ENCODE data around the gene SEC22A.

The SEC22A gene

DNA sequence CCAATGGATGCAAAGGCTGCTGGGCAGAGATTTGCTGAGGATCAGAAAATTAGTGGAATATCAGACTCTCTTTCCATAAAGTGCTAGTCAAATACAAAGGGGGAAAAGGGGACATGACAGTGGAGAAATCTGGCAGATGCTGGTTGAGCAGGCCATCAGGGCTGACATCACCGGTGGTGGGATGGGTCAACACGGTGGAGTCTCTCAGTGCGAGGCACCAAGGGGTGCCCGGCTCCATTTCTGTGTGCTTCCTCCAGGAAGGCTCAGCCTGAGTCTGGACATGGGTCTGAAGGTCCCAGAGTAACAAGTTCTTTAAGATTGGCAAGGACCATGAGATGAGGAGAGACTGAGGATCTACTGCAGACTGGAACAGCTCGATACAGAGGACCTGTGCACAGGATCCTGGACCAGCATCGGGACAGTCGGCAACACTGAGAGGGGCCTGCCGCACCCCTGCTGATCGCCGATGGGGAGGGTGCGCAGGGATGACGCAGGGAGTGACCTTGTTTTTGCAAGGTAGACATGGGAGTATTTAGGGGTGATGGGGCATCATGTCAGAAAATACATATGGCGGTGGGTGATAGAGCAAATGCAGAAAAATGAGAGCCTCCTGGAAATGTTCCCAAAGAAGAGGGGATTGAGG lies 92.7 kb downstream of the SEC22A start:
- no peak overlapping the region for H3K4me3 ChIP-seq (replicated peaks; ENCODE audit: low read depth, low read length)
- no peak for DNase-seq (ENCODE audit: extremely low read depth, low read depth)
- TF ChIP-seq, protein P1, sequence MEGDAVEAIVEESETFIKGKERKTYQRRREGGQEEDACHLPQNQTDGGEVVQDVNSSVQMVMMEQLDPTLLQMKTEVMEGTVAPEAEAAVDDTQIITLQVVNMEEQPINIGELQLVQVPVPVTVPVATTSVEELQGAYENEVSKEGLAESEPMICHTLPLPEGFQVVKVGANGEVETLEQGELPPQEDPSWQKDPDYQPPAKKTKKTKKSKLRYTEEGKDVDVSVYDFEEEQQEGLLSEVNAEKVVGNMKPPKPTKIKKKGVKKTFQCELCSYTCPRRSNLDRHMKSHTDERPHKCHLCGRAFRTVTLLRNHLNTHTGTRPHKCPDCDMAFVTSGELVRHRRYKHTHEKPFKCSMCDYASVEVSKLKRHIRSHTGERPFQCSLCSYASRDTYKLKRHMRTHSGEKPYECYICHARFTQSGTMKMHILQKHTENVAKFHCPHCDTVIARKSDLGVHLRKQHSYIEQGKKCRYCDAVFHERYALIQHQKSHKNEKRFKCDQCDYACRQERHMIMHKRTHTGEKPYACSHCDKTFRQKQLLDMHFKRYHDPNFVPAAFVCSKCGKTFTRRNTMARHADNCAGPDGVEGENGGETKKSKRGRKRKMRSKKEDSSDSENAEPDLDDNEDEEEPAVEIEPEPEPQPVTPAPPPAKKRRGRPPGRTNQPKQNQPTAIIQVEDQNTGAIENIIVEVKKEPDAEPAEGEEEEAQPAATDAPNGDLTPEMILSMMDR (IDR thresholded peaks at IDR 0.05; ENCODE audit: low read depth, low read length, missing control alignments), result no peak

DNA sequence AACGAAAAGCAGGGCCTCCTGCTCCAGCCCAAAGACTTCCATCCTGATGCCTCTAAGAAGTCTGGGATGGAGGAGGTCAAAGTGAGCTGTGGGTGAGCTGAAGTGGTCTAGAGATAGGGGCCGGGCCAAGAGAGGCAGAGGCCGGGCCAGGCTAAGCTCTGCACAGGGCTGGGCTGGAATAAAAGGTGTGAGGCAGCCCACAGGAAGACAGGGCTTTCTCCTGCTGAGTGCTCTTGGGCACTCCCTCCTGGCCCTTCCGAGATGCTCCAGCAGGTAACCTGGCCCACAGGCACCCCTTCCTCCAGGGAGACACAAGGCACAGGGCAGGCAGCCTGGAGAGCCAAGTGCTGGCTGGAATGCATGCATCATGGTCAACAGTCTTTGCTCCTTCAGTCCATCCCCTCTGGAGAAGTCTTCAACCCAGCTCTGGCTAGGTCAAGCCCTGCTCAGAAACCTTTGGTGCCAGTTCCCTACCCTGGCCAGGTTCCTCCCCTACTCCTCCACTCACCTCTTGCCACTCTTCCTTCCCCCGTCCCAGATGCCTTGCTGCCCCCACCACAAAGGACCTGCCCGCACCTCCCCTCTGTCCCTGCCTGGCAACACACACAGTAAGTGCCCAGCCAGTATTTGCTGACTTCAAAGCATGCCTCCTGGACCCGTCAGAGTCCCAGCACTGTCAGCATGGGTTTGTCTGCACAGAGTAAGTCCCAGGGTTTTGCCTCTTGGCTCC lies 93.6 kb downstream of the SEC22A start:
- no peak overlapping the region for H3K4me3 ChIP-seq (replicated peaks; ENCODE audit: low read depth, low read length)
- TF ChIP-seq, protein P1 (IDR thresholded peaks at IDR 0.05; ENCODE audit: low read depth, low read length, missing control alignments), result no peak
- DNase-seq (ENCODE audit: extremely low read depth, low read depth), result no peak

DNA sequence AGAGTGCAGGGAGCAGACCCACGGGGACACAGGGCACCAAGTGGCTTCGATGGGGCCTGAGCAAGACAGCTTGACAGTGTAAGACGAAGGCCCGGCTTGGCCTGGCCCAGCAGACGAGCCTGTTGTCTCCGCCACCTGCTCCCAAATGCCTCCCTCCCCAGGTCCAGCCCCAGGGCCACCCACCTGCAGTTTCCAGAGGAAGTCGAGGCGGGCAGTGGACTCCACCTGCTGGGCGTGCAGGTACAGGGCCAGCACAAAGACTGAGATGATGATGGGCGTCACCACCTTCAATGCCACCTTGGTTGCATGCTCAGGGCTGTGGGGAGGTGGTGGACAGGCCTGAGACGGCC lies 94.1 kb downstream of the SEC22A start:
- no peak for DNase-seq (ENCODE audit: extremely low read depth, low read depth)
- TF ChIP-seq, protein P1 (IDR thresholded peaks at IDR 0.05; ENCODE audit: low read depth, low read length, missing control alignments), result no peak

DNA sequence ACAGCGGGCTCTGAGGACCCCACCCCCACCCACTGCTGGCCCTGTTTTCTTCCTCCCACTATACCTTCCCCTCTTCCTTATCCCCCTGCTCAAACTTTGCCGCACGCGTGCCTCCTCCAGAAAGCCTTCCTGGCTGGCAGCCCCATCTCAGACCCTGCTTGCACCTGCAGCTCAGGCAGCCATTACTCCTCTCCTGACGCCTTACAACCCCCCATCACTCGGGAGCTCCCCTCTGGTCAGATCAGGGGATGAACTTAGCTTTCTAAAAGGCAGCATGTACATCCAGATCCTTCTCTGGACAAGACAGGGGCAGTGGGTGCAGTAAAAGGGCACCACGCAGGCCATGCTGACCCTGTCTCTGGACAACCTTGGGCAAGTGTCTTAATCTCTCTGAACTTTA lies 94.5 kb downstream of the SEC22A start:
- H3K4me3 ChIP-seq (replicated peaks; ENCODE audit: low read depth, low read length), result no peak overlapping the region
- TF ChIP-seq, protein P1 (IDR thresholded peaks at IDR 0.05; ENCODE audit: low read depth, low read length, missing control alignments), result no peak
- no peak for DNase-seq (ENCODE audit: extremely low read depth, low read depth)

More for the DNA sequence above, 94.1 kb downstream of the SEC22A start:
- no peak overlapping the region for H3K4me3 ChIP-seq (replicated peaks; ENCODE audit: low read depth, low read length)

DNA sequence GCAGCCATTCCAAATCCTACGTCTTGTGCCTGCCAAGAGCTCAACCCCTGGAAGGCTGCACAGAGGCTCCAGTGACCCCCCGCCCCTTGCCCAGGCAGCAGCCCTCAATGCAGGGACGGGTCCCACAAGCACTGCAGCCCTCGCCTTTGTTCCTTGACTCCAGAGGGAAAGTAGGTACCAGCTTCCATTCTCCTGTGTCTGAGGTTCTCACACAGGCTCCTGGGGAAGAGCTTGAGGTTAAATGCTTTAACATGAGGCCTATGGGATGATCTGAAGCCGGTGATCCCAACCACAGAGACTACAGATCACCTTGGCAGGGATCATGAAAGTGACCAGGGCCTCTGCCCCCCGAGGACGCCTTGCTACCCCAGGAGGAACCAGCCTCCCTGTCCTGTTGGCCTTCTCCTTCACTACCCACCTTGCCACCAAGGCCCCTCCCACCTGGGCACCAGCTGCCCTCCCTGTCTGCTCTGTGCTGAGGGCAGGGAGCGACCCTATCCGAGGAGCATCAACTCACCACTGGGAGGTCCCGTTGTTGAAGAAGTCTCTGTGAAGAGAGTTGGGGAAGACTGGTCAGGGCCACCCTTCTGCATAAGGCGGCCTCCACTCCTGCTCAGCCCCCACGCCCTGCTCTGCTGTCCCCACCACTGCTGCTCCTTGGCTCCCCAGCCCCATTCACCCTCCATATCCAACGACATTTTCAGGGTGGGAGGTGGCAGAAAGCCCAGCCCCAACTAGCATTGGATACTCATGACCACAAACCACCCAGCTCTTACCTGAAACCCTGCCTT lies 95.3 kb downstream of the SEC22A start:
- H3K4me3 ChIP-seq (replicated peaks; ENCODE audit: low read depth, low read length), result no peak overlapping the region
- TF ChIP-seq, protein P1 (IDR thresholded peaks at IDR 0.05; ENCODE audit: low read depth, low read length, missing control alignments), result no peak
- no peak for DNase-seq (ENCODE audit: extremely low read depth, low read depth)

DNA sequence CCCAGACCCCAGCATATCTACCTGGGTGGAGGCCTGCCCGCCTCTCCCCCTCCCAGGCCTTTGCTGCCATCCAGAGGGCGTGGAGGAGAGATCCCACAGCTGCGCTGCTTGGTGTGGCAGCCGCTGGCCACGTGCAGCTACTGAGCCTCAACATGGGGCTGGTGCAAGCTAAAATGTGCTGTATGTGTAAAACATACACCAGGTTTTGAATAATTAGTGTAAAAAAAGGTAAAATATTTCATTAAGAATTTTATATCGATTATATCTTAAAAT lies 95.8 kb downstream of the SEC22A start:
- DNase-seq (ENCODE audit: extremely low read depth, low read depth), result no peak
- H3K4me3 ChIP-seq (replicated peaks; ENCODE audit: low read depth, low read length), result no peak overlapping the region
- TF ChIP-seq, protein P1 (IDR thresholded peaks at IDR 0.05; ENCODE audit: low read depth, low read length, missing control alignments), result no peak
